Stimulated activated CD4-positive, alpha-beta T cell treated with anti-CD3 and anti-CD28 coated beads, Interleukin-1b, Interleukin-23, amount 100 ng/mL, for 24 hours (primary cell): ENCODE measurements around the gene ABHD6.

Source experiments
- DNase-seq, 4 experiments: peaks; one replicate each; pipeline ENCODE4 v3.0.0-alpha.2; 2020; ENCODE audit warnings: low read depth in 4 of 4, low spot score in 1 of 4

The ABHD6 gene

GRCh38 chr3:58340594-58341244 is 103.1 kb downstream of the ABHD6 start:
- no peak for DNase-seq

GRCh38 chr3:58341376-58341775 is 103.8 kb downstream of the ABHD6 start:
- DNase-seq, result no peak

GRCh38 chr3:58342676-58343075 is 105.1 kb downstream of the ABHD6 start:
- DNase-seq, result no peak
